ENCODE measurements around the gene KCNIP1.
"Not testable (repeated sequence)": the region's sequence is repeated elsewhere in the genome, so short reads cannot be mapped to it uniquely, and the experiment has no call there.

KCNIP1 gene

GRCh38 chr5:170545313-170545712, 41.5 kb downstream of the KCNIP1 start:
- CTCF ChIA-PET, result no interaction called here
- Mint-ChIP-seq H3K27ac (no peak overlapping the region), H3K4me3 (no peak overlapping the region), H3K9me3 (peaks cover 3% of the 10 kb centered on the region), H3K27me3 (peaks cover 21% of the 10 kb centered on the region), H3K36me3 (no peaks in the 10 kb centered on the region), H3K4me1 (no peaks in the 10 kb centered on the region)
- no peak for DNase-seq

GRCh38 chr5:170545811-170546210, 42.0 kb downstream of the KCNIP1 start:
- Mint-ChIP-seq H3K4me3 (no peak overlapping the region), H3K4me1 (no peaks in the 10 kb centered on the region), H3K36me3 (no peaks in the 10 kb centered on the region), H3K27ac (no peak overlapping the region), H3K27me3 (peaks cover 20% of the 10 kb centered on the region), H3K9me3 (peaks cover 3% of the 10 kb centered on the region)
- DNase-seq, result no peak
- CTCF ChIA-PET, result no interaction called here

DNA sequence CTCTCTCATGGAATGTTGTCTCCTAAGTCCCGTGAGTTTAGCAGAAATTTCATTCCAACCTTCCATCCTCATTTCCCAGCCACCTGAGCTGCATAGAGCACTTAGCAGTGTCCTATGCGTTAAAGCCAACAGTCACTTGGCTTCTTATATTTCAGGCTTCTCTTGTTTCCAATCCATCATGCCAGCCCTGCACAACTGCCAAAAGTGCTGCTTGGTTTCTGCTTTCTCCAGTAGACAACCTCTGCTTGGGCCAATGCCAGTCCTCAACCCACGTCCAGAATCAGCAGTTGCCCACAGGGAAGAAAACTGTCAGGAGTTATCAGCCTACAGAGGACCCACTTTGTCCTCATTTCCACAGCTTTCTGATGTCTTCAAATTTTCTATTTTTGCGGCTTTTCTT, 42.5 kb downstream of the KCNIP1 start:
- no peaks in the 10 kb centered on the region for H3K36me3 Mint-ChIP-seq
- CTCF ChIA-PET, result no interaction called here
- H3K4me1 Mint-ChIP-seq, result no peaks in the 10 kb centered on the region
- H3K27me3 Mint-ChIP-seq, result peaks cover 16% of the 10 kb centered on the region
- peaks cover 3% of the 10 kb centered on the region for H3K9me3 Mint-ChIP-seq
- no peak overlapping the region for H3K27ac Mint-ChIP-seq
- H3K4me3 Mint-ChIP-seq, result no peak overlapping the region
- DNase-seq, result no peak

DNA sequence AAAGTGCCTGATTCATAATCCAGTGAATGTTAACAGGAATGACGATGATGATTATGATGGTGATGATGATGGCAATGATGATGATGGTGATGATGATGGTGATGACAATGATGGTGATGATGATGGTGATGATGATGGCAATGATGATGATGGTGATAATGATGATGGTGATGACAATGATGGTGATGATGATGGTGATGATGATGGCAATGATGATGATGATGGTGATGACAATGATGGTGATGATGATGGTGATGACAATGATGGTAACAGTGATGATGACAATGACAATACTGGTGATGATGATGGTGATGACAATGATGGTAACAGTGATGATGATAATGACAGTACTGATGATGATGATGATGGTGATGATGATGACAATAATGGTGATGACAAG, 46.6 kb downstream of the KCNIP1 start:
- H3K27me3 Mint-ChIP-seq, result peaks cover 12% of the 10 kb centered on the region
- H3K4me3 Mint-ChIP-seq, H3K4me1 Mint-ChIP-seq, CTCF ChIA-PET, H3K27ac Mint-ChIP-seq, H3K36me3 Mint-ChIP-seq, H3K9me3 Mint-ChIP-seq, DNase-seq: not testable (repeated sequence)

GRCh38 chr5:170551076-170551475, 47.3 kb downstream of the KCNIP1 start:
- Mint-ChIP-seq H3K36me3 (no peaks in the 10 kb centered on the region), H3K4me3 (no peak overlapping the region), H3K27me3 (peaks cover 5% of the 10 kb centered on the region), H3K4me1 (no peaks in the 10 kb centered on the region), H3K9me3 (no peaks in the 10 kb centered on the region), H3K27ac (no peak overlapping the region)
- CTCF ChIA-PET, result no interaction called here
- DNase-seq, result no peak

DNA sequence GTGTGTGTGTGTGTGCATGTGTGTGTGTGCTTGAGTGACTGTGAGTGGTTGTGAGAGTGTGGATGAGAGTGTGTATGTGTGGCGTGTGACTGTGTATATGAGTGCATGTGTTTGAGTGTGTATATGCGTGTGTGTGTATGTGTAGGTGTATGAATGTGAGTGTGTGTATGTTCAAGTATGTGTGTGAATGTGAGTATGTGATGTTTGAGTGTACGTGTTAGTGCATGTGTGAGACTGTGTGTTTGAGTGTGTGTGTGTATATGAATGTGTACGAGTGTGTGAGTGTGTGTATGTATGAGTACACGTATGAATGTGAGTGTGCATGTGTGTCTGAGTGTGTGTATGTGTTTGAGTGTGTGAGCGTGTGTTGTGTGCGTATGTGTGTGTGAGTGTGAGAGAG, 47.8 kb downstream of the KCNIP1 start:
- H3K4me1 Mint-ChIP-seq, result no peaks in the 10 kb centered on the region
- H3K36me3 Mint-ChIP-seq, result no peaks in the 10 kb centered on the region
- H3K27me3 Mint-ChIP-seq, result peaks cover 4% of the 10 kb centered on the region
- no peak overlapping the region for H3K4me3 Mint-ChIP-seq
- DNase-seq, result no peak
- H3K27ac Mint-ChIP-seq, result no peak overlapping the region
- CTCF ChIA-PET, result no interaction called here
- no peaks in the 10 kb centered on the region for H3K9me3 Mint-ChIP-seq

DNA sequence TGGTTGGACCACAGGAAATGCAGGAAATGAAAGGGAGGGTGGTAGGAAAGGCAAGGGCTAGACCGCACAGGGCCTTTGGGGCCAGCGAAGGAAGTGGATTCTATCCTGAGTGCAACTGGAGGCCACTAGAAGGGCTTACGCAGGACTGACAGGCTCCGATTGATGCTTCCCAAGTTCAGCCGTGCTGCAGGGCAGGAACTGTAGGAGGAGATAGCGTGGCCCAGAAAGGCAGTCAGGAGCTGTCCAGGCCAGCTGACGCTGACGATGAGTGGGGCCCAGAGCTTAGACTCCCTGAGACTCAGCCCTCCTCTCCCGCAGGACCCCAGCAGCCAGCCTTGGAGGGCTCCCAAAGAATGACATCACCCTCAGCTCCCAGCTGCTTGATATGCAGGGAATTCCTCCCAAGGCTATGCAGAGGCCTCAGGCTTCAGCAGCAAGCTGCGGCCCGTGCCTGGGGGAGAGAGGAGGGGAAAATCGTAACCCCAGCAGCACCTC, 48.8 kb downstream of the KCNIP1 start:
- CTCF ChIA-PET, result no interaction called here
- H3K9me3 Mint-ChIP-seq, result no peaks in the 10 kb centered on the region
- no peak for DNase-seq
- no peak overlapping the region for H3K4me3 Mint-ChIP-seq
- H3K36me3 Mint-ChIP-seq, result no peaks in the 10 kb centered on the region
- H3K27ac Mint-ChIP-seq, result no peak overlapping the region
- no peaks in the 10 kb centered on the region for H3K4me1 Mint-ChIP-seq
- peaks cover 4% of the 10 kb centered on the region for H3K27me3 Mint-ChIP-seq

GRCh38 chr5:170553218-170553617, 49.4 kb downstream of the KCNIP1 start:
- no peak overlapping the region for H3K4me3 Mint-ChIP-seq
- CTCF ChIA-PET, result interaction anchor here (1.0 kb wide), 1 partner anchor 12 kb away, joined by 3 read pairs; no protein-coding TSS in a partner anchor
- H3K4me1 Mint-ChIP-seq, result no peaks in the 10 kb centered on the region
- no peak overlapping the region for H3K27ac Mint-ChIP-seq
- no peaks in the 10 kb centered on the region for H3K9me3 Mint-ChIP-seq
- H3K36me3 Mint-ChIP-seq, result no peaks in the 10 kb centered on the region
- peaks cover 4% of the 10 kb centered on the region for H3K27me3 Mint-ChIP-seq
- DNase-seq, result no peak

DNA sequence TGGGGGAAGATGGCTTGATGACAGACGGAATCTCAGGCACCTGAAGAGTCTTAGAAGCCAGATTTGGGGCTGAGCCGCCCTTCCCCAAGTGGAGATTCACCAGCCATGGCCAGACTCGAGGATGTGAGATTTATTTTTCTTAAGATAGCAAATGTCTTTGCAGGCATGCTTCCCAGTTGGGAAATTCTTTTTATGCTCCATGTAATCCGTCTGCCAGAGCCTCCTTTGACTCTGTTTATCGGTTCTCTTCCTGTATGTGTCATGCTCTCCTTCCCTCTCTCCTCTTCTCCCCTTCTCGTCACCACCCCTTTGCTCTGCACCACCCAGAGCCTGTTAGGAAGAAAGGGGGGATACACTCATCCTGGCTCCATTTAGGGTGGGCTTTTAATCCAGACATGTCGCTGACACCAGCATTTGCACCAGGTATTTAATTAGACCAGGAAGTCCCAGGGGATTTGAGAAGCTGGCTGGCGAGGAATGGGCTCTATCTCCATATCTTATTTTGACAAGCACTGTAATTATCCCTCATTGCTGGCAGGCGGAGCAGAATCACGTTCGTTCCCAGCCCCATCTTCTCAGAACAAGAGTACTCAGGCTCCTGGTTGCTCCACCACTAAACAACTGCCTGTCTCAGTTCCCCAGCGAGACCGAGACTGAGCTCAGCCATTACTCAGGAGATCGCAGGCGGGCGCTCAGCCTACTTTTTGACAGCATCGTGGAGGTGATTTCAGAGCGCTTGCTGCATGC, 50.9 kb downstream of the KCNIP1 start:
- H3K27me3 Mint-ChIP-seq, result peaks cover 8% of the 10 kb centered on the region
- CTCF ChIA-PET, result no interaction called here
- H3K9me3 Mint-ChIP-seq, result no peaks in the 10 kb centered on the region
- no peak for DNase-seq
- no peaks in the 10 kb centered on the region for H3K36me3 Mint-ChIP-seq
- no peak overlapping the region for H3K27ac Mint-ChIP-seq
- H3K4me3 Mint-ChIP-seq, result no peak overlapping the region
- H3K4me1 Mint-ChIP-seq, result no peaks in the 10 kb centered on the region

GRCh38 chr5:170557314-170557713, 53.5 kb downstream of the KCNIP1 start:
- H3K27me3 Mint-ChIP-seq, result peaks cover 26% of the 10 kb centered on the region
- DNase-seq, result no peak
- no peak overlapping the region for H3K27ac Mint-ChIP-seq
- no peak overlapping the region for H3K4me3 Mint-ChIP-seq
- CTCF ChIA-PET, result no interaction called here
- H3K4me1 Mint-ChIP-seq, result no peaks in the 10 kb centered on the region
- no peaks in the 10 kb centered on the region for H3K9me3 Mint-ChIP-seq
- H3K36me3 Mint-ChIP-seq, result no peaks in the 10 kb centered on the region

DNA sequence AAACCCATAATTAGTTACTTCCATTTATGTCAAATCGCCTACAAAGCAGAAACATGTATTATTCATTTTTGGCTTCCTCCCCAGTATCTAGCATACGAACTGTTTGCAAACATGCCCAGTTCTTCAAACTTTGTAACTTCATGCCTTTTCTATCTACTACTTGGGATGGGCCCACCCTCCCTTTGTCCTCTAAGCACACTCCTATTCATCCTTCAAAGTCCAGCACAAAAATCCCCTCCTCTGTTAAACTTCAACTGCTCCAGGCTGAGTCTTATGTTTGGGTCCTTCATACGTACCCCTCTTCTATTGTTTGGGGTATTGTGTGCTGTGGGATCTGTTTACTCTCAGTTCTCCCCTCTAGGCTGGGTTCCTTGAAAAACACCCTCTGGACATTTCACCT, 55.5 kb downstream of the KCNIP1 start:
- no peaks in the 10 kb centered on the region for H3K36me3 Mint-ChIP-seq
- H3K27me3 Mint-ChIP-seq, result peaks cover 37% of the 10 kb centered on the region
- no peak for DNase-seq
- H3K4me1 Mint-ChIP-seq, result no peaks in the 10 kb centered on the region
- no peak overlapping the region for H3K4me3 Mint-ChIP-seq
- no peak overlapping the region for H3K27ac Mint-ChIP-seq
- H3K9me3 Mint-ChIP-seq, result no peaks in the 10 kb centered on the region
- CTCF ChIA-PET, result no interaction called here

DNA sequence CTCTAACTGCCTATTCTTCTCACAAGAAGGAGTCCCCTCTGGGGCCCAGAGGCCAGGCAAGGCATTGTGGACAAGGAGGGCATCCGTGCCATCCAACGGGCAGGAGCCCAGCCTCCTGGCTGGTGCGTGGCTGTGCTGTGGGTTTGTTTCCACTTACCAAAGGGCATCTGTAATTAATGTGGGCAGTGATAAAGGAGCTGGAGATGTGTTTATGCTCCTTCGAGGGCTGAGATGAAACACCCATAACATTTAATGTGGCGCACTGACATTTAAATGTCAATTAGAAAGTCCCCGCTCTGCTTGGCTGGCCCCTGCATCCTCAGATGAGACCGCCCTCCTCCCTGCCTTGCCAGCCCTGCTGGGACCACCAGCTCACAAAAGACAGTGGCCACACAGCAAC, 57.1 kb downstream of the KCNIP1 start:
- H3K27me3 Mint-ChIP-seq, result peaks cover 42% of the 10 kb centered on the region
- DNase-seq, result no peak
- no peaks in the 10 kb centered on the region for H3K9me3 Mint-ChIP-seq
- H3K36me3 Mint-ChIP-seq, result no peaks in the 10 kb centered on the region
- no peak overlapping the region for H3K27ac Mint-ChIP-seq
- CTCF ChIA-PET, result no interaction called here
- H3K4me3 Mint-ChIP-seq, result no peak overlapping the region
- no peaks in the 10 kb centered on the region for H3K4me1 Mint-ChIP-seq

DNA sequence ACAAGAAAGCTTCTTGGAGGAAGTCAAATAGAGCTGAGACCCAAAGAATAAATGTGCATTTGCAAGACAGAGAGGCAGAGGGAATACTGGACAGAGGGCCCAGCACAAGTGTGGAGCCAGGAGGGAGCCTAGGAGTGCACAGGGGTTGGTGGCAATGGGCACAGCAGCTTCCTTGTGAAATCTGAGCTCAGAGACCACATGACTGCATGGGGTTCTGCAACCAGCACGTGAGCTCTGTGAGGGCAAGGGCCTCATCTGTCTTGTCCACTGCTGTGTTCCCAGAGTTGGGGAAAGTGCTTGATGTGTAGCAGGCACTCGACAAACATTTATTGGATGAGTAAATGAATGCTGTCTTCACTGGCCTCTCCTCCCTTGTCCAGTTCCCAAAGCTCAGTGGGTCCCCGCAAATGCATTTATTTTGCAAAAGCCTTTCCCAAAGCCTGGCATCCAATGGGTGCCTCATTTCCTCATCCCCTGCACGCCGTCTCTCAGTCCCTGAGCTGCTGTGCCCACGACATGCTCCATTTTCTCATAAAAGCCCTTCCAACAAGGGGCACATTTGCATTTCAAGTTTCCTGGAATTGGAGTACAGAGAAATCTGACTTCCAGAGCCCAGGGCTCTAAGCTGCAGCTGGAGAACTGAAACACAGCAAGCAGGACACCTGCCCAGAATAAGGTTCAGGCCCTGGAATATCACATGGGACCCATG, 58.5 kb downstream of the KCNIP1 start:
- Mint-ChIP-seq H3K27me3 (peaks cover 41% of the 10 kb centered on the region), H3K9me3 (no peaks in the 10 kb centered on the region), H3K27ac (no peak overlapping the region), H3K4me3 (no peak overlapping the region), H3K4me1 (no peaks in the 10 kb centered on the region), H3K36me3 (no peaks in the 10 kb centered on the region)
- DNase-seq, result no peak
- CTCF ChIA-PET, result no interaction called here

GRCh38 chr5:170562875-170563228, 59.0 kb downstream of the KCNIP1 start:
- Mint-ChIP-seq H3K4me1 (no peaks in the 10 kb centered on the region), H3K4me3 (no peak overlapping the region), H3K36me3 (no peaks in the 10 kb centered on the region), H3K27ac (no peak overlapping the region), H3K9me3 (no peaks in the 10 kb centered on the region), H3K27me3 (peaks cover 45% of the 10 kb centered on the region)
- CTCF ChIA-PET, result no interaction called here
- DNase-seq, result no peak

- no peak for DNase-seq
- Mint-ChIP-seq H3K27me3 (peaks cover 44% of the 10 kb centered on the region), H3K4me1 (no peaks in the 10 kb centered on the region), H3K4me3 (no peak overlapping the region), H3K9me3 (no peaks in the 10 kb centered on the region), H3K36me3 (no peaks in the 10 kb centered on the region), H3K27ac (no peak overlapping the region)
- CTCF ChIA-PET, result no interaction called here
Measured at GRCh38 chr5:170563824-170564567, 60.2 kb downstream of the KCNIP1 start.

Measured in activated naive CD4-positive, alpha-beta T cell treated with anti-CD3 and anti-CD28 coated beads, Interleukin-2, amount 10 ng/mL, durations not matched to agents 7 days and 5 days (primary cell).